ENCODE results near the gene GRB10. TPM values are rescaled to one million over a fixed set of nuclear protein-coding genes. Genes with fewer than 3 reads are reported as not detected.

The GRB10 gene
- total RNA-seq, 2 experiments from 2014 or later: 1.4 to 1.8 TPM

DNA sequence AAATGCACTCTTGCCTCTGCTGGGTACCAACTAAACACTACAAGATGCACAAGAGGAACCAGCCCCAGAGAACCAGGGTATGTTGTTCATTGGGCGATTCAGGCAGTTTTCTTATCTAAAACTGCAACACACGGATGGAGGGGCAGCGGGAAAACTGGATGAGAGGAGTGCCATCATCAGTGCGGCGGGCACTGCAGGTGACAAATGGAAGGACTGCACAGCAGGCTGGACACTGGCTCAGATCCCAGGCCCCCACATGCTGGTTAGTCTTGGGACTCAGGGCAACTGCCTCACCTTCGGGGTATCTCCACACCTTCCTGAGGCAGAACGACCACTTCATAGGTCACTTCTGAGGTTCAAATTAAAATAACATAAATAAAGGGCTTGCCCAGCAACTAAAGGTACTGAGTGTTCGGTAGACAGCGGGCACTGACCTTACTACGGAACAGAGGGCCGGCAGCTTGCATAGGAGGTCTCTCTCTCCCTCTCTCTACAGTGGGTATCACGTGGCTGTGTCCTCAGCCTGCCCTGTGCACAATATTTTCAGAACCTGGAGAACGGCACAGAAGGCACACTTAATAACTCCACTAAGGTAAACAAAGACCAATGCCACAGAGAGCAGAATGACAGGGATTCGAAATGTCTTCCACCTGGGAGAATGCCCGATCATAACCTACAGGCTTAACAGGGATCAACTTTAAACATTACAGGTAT lies 72.1 kb downstream of the GRB10 start:
- DNase-seq (no peak), ATAC-seq (ENCODE audit: low read depth) (no peak)
- no peak overlapping the region for H3K4me3 Mint-ChIP-seq
- peaks cover 12% of the 10 kb centered on the region for H3K27me3 Mint-ChIP-seq
- H3K4me1 Mint-ChIP-seq: peaks cover 10% of the 10 kb centered on the region
- POLR2A ChIA-PET: no interaction called here
- H3K36me3 Mint-ChIP-seq: peaks cover 3% of the 10 kb centered on the region
- no peak overlapping the region for H3K27ac Mint-ChIP-seq
- peaks cover 6% of the 10 kb centered on the region for H3K9me3 Mint-ChIP-seq

- H3K27ac Mint-ChIP-seq: no peak overlapping the region
- H3K4me3 Mint-ChIP-seq: no peak overlapping the region
- DNase-seq (no peak), ATAC-seq (ENCODE audit: low read depth) (no peak)
- H3K27me3 Mint-ChIP-seq: peaks cover 17% of the 10 kb centered on the region
- peaks cover 10% of the 10 kb centered on the region for H3K4me1 Mint-ChIP-seq
- peaks cover 6% of the 10 kb centered on the region for H3K9me3 Mint-ChIP-seq
- peaks cover 3% of the 10 kb centered on the region for H3K36me3 Mint-ChIP-seq
- POLR2A ChIA-PET: no interaction called here
Measured at GRCh38 chr7:50709151-50709550, 73.5 kb downstream of the GRB10 start.

- POLR2A ChIA-PET: no interaction called here
- no peak for ATAC-seq (ENCODE audit: low read depth)
- H3K27ac Mint-ChIP-seq: no peak overlapping the region
Measured at GRCh38 chr7:50707236-50708006, 75.3 kb downstream of the GRB10 start.

GRCh38 chr7:50706469-50706937 lies 76.2 kb downstream of the GRB10 start:
- DNase-seq: no peak
- no peak overlapping the region for H3K4me3 Mint-ChIP-seq
- H3K4me1 Mint-ChIP-seq: no peaks in the 10 kb centered on the region
- H3K9me3 Mint-ChIP-seq: no peaks in the 10 kb centered on the region
- no peak overlapping the region for H3K27ac Mint-ChIP-seq
- no peak for ATAC-seq (ENCODE audit: low read depth)
- POLR2A ChIA-PET: no interaction called here
- no peaks in the 10 kb centered on the region for H3K36me3 Mint-ChIP-seq
- H3K27me3 Mint-ChIP-seq: peaks cover 20% of the 10 kb centered on the region

More at GRCh38 chr7:50707236-50708006, 75.3 kb downstream of the GRB10 start:
- no peak for DNase-seq
- no peaks in the 10 kb centered on the region for H3K4me1 Mint-ChIP-seq
- H3K36me3 Mint-ChIP-seq: no peaks in the 10 kb centered on the region
- H3K4me3 Mint-ChIP-seq: no peak overlapping the region
- no peaks in the 10 kb centered on the region for H3K9me3 Mint-ChIP-seq
- H3K27me3 Mint-ChIP-seq: peaks cover 20% of the 10 kb centered on the region

- POLR2A ChIA-PET: no interaction called here
- Mint-ChIP-seq H3K27me3 (peaks cover 20% of the 10 kb centered on the region), H3K36me3 (no peaks in the 10 kb centered on the region), H3K27ac (no peak overlapping the region), H3K4me3 (no peak overlapping the region), H3K4me1 (no peaks in the 10 kb centered on the region), H3K9me3 (no peaks in the 10 kb centered on the region)
- DNase-seq: no peak
- no peak for ATAC-seq (ENCODE audit: low read depth)
Measured at GRCh38 chr7:50704844-50705243, 77.9 kb downstream of the GRB10 start.

DNA sequence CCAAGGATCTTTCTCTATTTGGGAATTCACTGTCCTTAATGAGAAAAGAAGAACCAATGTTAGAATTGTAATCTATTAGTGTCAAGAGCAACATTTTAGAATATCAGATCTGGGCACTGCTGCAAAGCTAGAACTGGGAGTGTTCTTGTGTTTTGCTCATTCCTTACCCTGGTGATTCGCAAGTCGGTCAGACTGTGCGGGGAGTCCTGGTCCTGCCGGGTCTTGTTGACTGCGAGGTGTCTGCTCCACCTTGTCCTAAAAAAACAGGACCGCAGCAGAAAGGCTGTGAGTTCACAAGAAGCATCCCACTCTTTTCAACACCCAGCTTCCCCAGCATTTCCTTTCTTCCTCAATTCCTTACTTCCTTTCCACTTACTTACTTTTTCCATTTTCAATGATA lies 79.0 kb downstream of the GRB10 start:
- Mint-ChIP-seq H3K4me1 (no peaks in the 10 kb centered on the region), H3K27me3 (peaks cover 20% of the 10 kb centered on the region), H3K4me3 (no peak overlapping the region), H3K36me3 (no peaks in the 10 kb centered on the region), H3K9me3 (no peaks in the 10 kb centered on the region), H3K27ac (no peak overlapping the region)
- DNase-seq (no peak), ATAC-seq (ENCODE audit: low read depth) (no peak)
- POLR2A ChIA-PET: no interaction called here

- Mint-ChIP-seq H3K36me3 (no peaks in the 10 kb centered on the region), H3K4me1 (peaks cover 9% of the 10 kb centered on the region), H3K27me3 (peaks cover 6% of the 10 kb centered on the region), H3K27ac (no peak overlapping the region), H3K9me3 (no peaks in the 10 kb centered on the region), H3K4me3 (no peak overlapping the region)
- no peak for ATAC-seq (ENCODE audit: low read depth)
- no peak for DNase-seq
- POLR2A ChIA-PET: no interaction called here
Measured at GRCh38 chr7:50699143-50699542, 83.6 kb downstream of the GRB10 start.

DNA sequence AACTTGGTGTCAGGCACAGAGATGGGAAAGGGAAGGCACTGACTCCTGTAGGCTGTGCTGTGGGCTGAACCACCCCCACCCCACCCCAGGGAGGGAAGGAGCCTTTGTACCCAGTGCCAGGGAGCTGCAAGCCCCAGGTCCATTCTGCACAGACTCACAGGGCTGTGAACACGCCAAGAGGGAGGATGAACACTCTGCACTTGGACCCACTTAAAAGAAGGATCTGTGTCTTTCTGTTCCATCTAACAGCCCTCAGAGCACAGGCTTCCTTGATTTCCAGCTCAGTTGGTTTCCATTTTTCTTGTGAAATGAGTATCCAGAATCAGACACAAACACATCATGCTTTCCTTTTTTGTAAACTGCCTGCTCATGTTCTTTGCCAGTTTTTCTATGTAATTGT lies 84.9 kb downstream of the GRB10 start:
- Mint-ChIP-seq H3K27ac (no peak overlapping the region), H3K27me3 (peaks cover 5% of the 10 kb centered on the region), H3K9me3 (no peaks in the 10 kb centered on the region), H3K36me3 (no peaks in the 10 kb centered on the region), H3K4me3 (no peak overlapping the region), H3K4me1 (peaks cover 9% of the 10 kb centered on the region)
- POLR2A ChIA-PET: no interaction called here
- ATAC-seq (ENCODE audit: low read depth): no peak
- no peak for DNase-seq

DNA sequence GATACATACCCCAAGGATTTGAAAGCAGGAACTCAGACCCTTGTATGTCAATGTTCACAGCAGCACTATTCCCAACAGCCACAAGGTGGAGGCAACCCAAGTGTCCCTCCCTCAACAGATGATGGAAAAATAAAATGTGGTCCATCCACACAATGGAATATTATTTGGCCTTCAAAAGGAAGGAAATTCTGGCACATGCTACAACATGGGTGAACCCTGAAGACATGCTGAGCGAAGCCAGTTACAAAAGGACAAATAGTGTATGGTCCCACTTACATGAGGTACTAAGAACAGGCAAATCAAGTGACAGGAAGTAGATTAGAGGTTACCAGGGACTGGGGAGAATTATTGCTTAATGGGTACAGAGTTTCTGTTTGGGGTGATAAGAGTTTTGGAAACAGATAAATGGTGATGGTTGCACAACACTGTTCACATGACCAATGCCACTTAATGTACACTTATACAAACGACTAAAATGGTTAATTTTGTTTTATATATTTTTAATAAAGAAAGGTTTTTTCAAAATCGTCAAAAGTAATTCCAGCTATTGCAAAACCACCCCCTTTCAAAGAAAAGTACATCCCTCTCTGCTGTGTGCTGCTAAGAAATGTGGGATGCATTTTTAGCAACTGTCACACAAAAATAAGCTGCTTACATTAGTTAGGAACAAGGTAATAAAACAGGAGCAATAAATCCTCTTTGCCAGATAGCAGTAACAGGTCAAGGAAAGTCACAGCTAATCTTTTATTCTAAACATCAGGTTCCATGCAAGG lies 85.7 kb downstream of the GRB10 start:
- Mint-ChIP-seq H3K27me3 (peaks cover 5% of the 10 kb centered on the region), H3K36me3 (no peaks in the 10 kb centered on the region), H3K4me3 (no peak overlapping the region), H3K27ac (no peak overlapping the region), H3K4me1 (peaks cover 9% of the 10 kb centered on the region), H3K9me3 (no peaks in the 10 kb centered on the region)
- peak; percentile 63 for ATAC-seq (ENCODE audit: low read depth)
- POLR2A ChIA-PET: no interaction called here
- DNase-seq: no peak

DNA sequence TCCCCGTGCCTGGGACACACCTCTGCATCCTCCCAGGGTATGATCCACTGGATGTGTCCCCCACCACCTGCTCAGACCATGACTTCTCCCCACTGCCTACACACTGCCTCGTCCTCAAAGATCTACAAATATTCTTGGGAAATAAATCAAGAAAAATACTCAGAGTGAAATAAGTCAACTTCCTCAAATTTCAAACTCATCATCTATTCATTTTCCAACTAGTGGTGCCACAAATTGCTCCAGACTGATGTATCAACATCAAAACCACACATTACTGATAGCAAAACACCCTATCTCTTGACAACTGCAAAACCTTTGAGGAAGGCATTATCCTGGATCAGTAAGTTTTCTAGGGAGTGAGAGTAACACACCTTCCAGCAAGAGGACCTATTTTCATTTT lies 87.7 kb downstream of the GRB10 start:
- Mint-ChIP-seq H3K27me3 (peaks cover 3% of the 10 kb centered on the region), H3K9me3 (no peaks in the 10 kb centered on the region), H3K4me3 (no peak overlapping the region), H3K4me1 (peaks cover 9% of the 10 kb centered on the region), H3K36me3 (no peaks in the 10 kb centered on the region), H3K27ac (no peak overlapping the region)
- no peak for ATAC-seq (ENCODE audit: low read depth)
- DNase-seq: no peak
- POLR2A ChIA-PET: no interaction called here

- Mint-ChIP-seq H3K9me3 (no peaks in the 10 kb centered on the region), H3K4me1 (peaks cover 9% of the 10 kb centered on the region), H3K36me3 (no peaks in the 10 kb centered on the region), H3K27me3 (peaks cover 3% of the 10 kb centered on the region), H3K27ac (no peak overlapping the region), H3K4me3 (no peak overlapping the region)
- POLR2A ChIA-PET: no interaction called here
- ATAC-seq (ENCODE audit: low read depth) (no peak), DNase-seq (no peak)
Measured at GRCh38 chr7:50693455-50694130, 89.1 kb downstream of the GRB10 start.

- no peak for ATAC-seq (ENCODE audit: low read depth)
- H3K36me3 Mint-ChIP-seq: no peaks in the 10 kb centered on the region
- no peak overlapping the region for H3K4me3 Mint-ChIP-seq
- peaks cover 3% of the 10 kb centered on the region for H3K27me3 Mint-ChIP-seq
- H3K4me1 Mint-ChIP-seq: no peaks in the 10 kb centered on the region
- POLR2A ChIA-PET: no interaction called here
- DNase-seq: no peak
- no peak overlapping the region for H3K27ac Mint-ChIP-seq
- H3K9me3 Mint-ChIP-seq: no peaks in the 10 kb centered on the region
Measured at GRCh38 chr7:50690541-50691011, 92.1 kb downstream of the GRB10 start.

DNA sequence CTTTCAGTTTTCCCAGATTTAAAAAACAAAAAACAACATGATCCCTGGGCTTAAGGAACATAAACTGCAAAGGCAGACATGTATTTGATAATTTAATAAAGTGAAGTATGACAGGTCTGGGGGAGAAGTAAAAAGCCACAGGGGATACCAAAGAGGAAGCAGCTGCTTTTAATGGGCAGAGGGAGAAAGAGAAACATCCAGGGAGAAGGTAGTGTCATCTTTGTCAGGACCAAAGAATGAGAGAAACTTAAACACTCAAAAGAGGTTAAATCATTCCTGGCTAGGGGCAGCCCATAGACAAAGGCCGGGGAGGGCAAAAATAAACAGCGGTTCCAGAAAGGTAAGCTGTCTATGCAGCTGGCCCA lies 94.5 kb downstream of the GRB10 start:
- H3K36me3 Mint-ChIP-seq: no peaks in the 10 kb centered on the region
- H3K4me3 Mint-ChIP-seq: no peak overlapping the region
- no peak overlapping the region for H3K27ac Mint-ChIP-seq
- POLR2A ChIA-PET: no interaction called here
- ATAC-seq (ENCODE audit: low read depth) (no peak), DNase-seq (no peak)
- H3K4me1 Mint-ChIP-seq: no peaks in the 10 kb centered on the region
- no peaks in the 10 kb centered on the region for H3K9me3 Mint-ChIP-seq
- H3K27me3 Mint-ChIP-seq: peaks cover 5% of the 10 kb centered on the region
